ENCODE measurements around the gene ELAVL4.

The ELAVL4 gene

DNA sequence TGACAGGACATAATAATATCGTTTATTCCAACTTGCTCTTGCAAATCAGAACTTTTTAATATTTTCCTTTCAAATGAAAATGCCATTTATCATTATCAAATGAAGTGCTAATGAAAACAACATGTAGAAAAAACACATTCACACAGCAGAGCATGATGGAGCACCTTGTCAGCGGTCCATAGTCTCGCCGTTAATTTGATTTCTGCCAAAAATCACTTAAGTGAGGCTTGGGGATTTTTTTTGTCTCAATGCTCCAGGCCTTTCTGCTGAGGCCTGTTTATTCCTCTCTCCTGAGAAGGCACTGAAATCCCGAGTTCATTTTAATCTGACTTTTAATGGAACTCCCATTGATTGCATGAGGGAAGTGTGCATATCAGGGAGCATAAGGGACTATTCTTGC is 122.5 kb downstream of the ELAVL4 start:
- DNase-seq = no peak
- CTCF ChIA-PET = no interaction called here
- Mint-ChIP-seq H3K27me3 (no peaks in the 10 kb centered on the region), H3K9me3 (peaks cover 12% of the 10 kb centered on the region), H3K27ac (no peak overlapping the region), H3K36me3 (no peaks in the 10 kb centered on the region), H3K4me3 (no peak overlapping the region), H3K4me1 (no peaks in the 10 kb centered on the region)

- Mint-ChIP-seq H3K4me1 (no peaks in the 10 kb centered on the region), H3K27ac (no peak overlapping the region), H3K36me3 (no peaks in the 10 kb centered on the region), H3K4me3 (no peak overlapping the region), H3K27me3 (no peaks in the 10 kb centered on the region), H3K9me3 (peaks cover 7% of the 10 kb centered on the region)
- CTCF ChIA-PET = no interaction called here
- DNase-seq = no peak
These were observed 123.6 kb downstream of the ELAVL4 start for GRCh38 chr1:50232336-50232735.

DNA sequence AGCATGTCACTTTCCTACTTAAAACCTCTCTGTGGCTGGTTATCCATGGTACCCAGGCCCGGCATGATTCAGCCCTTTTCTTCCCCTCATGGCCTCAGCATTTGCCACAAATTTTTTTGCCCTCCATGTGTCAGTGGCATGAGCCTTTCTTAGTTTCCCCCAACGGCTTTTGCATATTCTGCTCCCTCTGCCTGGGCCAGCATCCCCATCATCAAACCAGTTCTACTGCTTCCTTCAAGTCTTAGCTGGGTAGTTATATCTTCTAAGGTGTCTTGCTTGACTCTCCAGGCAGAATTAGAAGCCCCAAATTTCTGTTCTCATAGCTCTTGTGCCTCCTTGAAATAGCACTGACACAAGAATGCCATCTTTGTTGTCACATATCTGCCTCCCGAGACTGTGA is 127.9 kb downstream of the ELAVL4 start:
- H3K4me3 Mint-ChIP-seq = no peak overlapping the region
- no peaks in the 10 kb centered on the region for H3K36me3 Mint-ChIP-seq
- no peaks in the 10 kb centered on the region for H3K4me1 Mint-ChIP-seq
- DNase-seq = no peak
- H3K27me3 Mint-ChIP-seq = no peaks in the 10 kb centered on the region
- CTCF ChIA-PET = no interaction called here
- peaks cover 9% of the 10 kb centered on the region for H3K9me3 Mint-ChIP-seq
- H3K27ac Mint-ChIP-seq = no peak overlapping the region

- CTCF ChIA-PET = no interaction called here
- H3K27me3 Mint-ChIP-seq = no peaks in the 10 kb centered on the region
These were observed 128.3 kb downstream of the ELAVL4 start for GRCh38 chr1:50237056-50237455.

DNA sequence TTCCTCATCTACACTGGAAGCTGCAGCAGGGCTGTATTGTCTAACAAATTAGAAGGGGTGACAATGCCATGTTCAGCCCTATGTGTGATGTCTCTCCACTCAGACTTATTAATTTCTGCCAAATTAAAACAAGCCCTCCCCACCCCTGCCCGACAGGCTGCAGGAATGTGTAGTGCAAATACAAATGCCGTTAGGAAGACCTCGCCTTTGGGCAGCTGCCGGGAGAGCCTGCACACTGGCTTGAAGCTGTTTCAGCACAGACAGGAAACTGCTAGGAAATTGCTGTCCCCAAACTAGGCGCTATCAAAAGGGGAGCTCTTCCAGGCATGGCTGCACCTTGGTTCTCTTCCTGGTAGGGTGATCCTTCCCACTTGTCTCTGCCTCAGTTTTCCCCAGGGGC is 135.2 kb downstream of the ELAVL4 start:
- Mint-ChIP-seq H3K4me3 (no peak overlapping the region), H3K27ac (no peak overlapping the region), H3K36me3 (no peaks in the 10 kb centered on the region), H3K9me3 (peaks cover 7% of the 10 kb centered on the region), H3K27me3 (no peaks in the 10 kb centered on the region), H3K4me1 (no peaks in the 10 kb centered on the region)
- CTCF ChIA-PET = no interaction called here
- DNase-seq = no peak

More at GRCh38 chr1:50237056-50237455, 128.3 kb downstream of the ELAVL4 start:
- Mint-ChIP-seq H3K4me3 (no peak overlapping the region), H3K9me3 (peaks cover 13% of the 10 kb centered on the region), H3K27ac (no peak overlapping the region), H3K36me3 (no peaks in the 10 kb centered on the region), H3K4me1 (no peaks in the 10 kb centered on the region)
- no peak for DNase-seq

- no peaks in the 10 kb centered on the region for H3K4me1 Mint-ChIP-seq
- H3K4me3 Mint-ChIP-seq = no peak overlapping the region
- H3K36me3 Mint-ChIP-seq = no peaks in the 10 kb centered on the region
- H3K27ac Mint-ChIP-seq = no peak overlapping the region
- peaks cover 3% of the 10 kb centered on the region for H3K27me3 Mint-ChIP-seq
- H3K9me3 Mint-ChIP-seq = peaks cover 3% of the 10 kb centered on the region
- no peak for DNase-seq
- CTCF ChIA-PET = no interaction called here
These were observed 138.1 kb downstream of the ELAVL4 start for GRCh38 chr1:50246869-50247268.

DNA sequence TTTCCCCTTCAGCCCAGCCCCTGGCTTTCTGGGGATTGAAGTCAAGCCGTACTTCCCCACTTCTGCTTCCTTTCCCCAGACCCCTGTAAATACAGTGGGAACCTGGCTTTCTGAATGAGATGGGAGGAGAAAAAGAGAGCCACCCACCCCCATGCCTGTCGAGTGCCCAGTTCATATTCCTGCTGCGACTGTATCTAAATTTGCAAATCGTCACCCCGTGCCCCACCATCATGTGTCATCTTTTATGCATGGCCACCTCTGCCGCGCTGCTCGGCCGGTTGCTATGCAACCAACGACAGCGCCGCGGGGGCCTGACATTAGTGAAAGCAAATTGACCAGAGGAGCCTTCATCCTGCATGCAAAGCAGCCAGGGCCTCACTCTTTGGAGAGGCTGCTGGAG is 143.0 kb downstream of the ELAVL4 start:
- Mint-ChIP-seq H3K27ac (no peak overlapping the region), H3K9me3 (no peaks in the 10 kb centered on the region), H3K36me3 (no peaks in the 10 kb centered on the region), H3K4me1 (no peaks in the 10 kb centered on the region), H3K27me3 (peaks cover 4% of the 10 kb centered on the region), H3K4me3 (no peak overlapping the region)
- no peak for DNase-seq
- CTCF ChIA-PET = no interaction called here

DNA sequence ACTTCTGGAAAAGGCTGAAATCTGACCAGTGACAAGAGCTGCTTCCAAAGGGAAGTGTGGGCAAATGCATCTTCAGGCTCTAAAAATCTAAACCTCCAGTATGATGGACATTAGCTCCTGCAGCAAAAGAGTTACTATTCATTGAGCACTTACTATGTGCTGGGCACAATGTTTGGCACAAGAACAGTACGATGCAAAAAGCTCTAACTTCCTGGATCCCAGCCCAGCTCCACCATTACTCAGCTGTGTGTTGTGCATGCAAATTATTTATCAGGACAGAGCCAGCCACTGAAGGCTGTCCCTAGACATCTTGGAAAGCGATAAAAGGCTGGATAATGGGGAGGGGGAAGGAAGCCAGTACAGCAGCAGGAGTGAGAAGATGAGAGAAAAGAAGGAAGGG is 143.5 kb downstream of the ELAVL4 start:
- CTCF ChIA-PET = no interaction called here
- Mint-ChIP-seq H3K27me3 (peaks cover 4% of the 10 kb centered on the region), H3K4me1 (no peaks in the 10 kb centered on the region), H3K4me3 (no peak overlapping the region), H3K9me3 (no peaks in the 10 kb centered on the region), H3K27ac (no peak overlapping the region), H3K36me3 (no peaks in the 10 kb centered on the region)
- DNase-seq = no peak

All from activated naive CD4-positive, alpha-beta T cell treated with anti-CD3 and anti-CD28 coated beads, Interleukin-2, amount 10 ng/mL, durations not matched to agents 7 days and 5 days (primary cell).